Measurements from ENCODE around the gene IL17C.

DNA sequence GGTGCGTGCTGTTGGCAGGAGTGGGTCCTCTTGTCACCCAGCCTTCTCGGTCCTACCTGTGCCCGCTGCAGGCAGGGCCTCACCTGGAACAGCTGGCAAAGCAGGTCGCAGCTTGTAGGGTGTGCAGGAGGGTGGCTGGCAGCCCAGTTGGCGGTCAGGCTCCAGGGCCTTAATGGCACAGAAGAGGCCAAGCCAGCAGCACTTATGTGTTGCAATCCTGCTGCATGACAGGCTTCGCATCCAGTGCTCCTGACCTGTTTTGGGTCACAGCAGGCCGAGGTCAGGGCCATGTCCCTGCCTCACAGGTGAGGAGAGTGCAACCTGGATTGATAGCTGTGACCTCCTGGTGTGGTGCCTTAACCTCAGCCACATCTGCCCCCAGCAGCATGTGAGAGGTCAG, 36.3 kb upstream of the IL17C start:
- no peak for TF ChIP-seq EZH2phosphoT487 (IDR thresholded peaks at IDR 0.05; ENCODE audit: borderline replicate concordance, low read depth, low read length)
- TF ChIP-seq, protein P1, sequence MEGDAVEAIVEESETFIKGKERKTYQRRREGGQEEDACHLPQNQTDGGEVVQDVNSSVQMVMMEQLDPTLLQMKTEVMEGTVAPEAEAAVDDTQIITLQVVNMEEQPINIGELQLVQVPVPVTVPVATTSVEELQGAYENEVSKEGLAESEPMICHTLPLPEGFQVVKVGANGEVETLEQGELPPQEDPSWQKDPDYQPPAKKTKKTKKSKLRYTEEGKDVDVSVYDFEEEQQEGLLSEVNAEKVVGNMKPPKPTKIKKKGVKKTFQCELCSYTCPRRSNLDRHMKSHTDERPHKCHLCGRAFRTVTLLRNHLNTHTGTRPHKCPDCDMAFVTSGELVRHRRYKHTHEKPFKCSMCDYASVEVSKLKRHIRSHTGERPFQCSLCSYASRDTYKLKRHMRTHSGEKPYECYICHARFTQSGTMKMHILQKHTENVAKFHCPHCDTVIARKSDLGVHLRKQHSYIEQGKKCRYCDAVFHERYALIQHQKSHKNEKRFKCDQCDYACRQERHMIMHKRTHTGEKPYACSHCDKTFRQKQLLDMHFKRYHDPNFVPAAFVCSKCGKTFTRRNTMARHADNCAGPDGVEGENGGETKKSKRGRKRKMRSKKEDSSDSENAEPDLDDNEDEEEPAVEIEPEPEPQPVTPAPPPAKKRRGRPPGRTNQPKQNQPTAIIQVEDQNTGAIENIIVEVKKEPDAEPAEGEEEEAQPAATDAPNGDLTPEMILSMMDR (conservative IDR thresholded peaks at IDR 0.05; ENCODE audit: low read length): no peak
